ENCODE data around the gene VSIR.

DNA sequence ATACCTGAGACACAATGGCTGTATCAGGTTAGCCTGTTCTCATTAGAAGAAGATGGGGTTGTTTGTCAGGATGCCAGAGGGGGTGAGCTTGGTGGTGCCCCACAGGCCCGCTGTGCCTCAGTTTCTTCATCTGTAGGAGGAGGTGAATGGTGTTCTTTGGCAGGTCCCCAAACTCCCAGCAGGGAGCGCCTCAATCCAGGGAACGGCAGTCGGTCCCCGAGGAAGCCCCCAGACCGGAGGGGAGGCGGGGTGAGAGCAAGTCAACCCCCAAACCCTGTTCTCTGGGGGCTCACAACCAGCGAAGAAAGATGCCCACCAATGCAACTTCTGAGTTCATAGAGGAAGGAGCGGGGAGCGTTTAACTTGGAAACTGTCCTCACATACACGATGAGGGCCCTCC is 69.7 kb downstream of the VSIR start:
- TF ChIP-seq, protein P1, sequence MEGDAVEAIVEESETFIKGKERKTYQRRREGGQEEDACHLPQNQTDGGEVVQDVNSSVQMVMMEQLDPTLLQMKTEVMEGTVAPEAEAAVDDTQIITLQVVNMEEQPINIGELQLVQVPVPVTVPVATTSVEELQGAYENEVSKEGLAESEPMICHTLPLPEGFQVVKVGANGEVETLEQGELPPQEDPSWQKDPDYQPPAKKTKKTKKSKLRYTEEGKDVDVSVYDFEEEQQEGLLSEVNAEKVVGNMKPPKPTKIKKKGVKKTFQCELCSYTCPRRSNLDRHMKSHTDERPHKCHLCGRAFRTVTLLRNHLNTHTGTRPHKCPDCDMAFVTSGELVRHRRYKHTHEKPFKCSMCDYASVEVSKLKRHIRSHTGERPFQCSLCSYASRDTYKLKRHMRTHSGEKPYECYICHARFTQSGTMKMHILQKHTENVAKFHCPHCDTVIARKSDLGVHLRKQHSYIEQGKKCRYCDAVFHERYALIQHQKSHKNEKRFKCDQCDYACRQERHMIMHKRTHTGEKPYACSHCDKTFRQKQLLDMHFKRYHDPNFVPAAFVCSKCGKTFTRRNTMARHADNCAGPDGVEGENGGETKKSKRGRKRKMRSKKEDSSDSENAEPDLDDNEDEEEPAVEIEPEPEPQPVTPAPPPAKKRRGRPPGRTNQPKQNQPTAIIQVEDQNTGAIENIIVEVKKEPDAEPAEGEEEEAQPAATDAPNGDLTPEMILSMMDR (IDR thresholded peaks at IDR 0.05), result no peak
- no peak for TF ChIP-seq POLR2A (IDR thresholded peaks at IDR 0.05)

Data from testis (tissue), 2 donors.